Fibroblast of the aortic adventitia (primary cell): ENCODE results near the gene ZBTB20. TPM values are rescaled to one million over a fixed set of nuclear protein-coding genes. Genes with fewer than 3 reads are reported as not detected.

Experiments used
- DNase-seq: peaks from one replicate; pipeline ENCODE4 v3.0.0-alpha.2; 2010; ENCODE audit warnings: low read depth
- H3K4me3 ChIP-seq: 2 replicates; pipeline ENCODE4 v1.5.1; 2011; ENCODE audit warnings: low read depth, mild to moderate bottlenecking, control low read depth, low read length, moderate library complexity
- total RNA-seq: library from RNA; depleted of rRNA; stranded (reverse); fragments of >200 nt; gene quantifications from 2 replicates; pipeline ENCODE4 v1.2.3, GENCODE V29; 2012; ENCODE audit warnings: low replicate concordance
- TF ChIP-seq, protein P1 (sequence below): IDR thresholded peaks from 2 replicates; pipeline ENCODE4 v1.5.1; 2011; ENCODE audit warnings: mild to moderate bottlenecking, low read length, control low read depth, inconsistent platforms; ENCODE audit not compliant: insufficient read depth

Gene ZBTB20
- total RNA-seq, 1 donor: 47.2 TPM

DNA sequence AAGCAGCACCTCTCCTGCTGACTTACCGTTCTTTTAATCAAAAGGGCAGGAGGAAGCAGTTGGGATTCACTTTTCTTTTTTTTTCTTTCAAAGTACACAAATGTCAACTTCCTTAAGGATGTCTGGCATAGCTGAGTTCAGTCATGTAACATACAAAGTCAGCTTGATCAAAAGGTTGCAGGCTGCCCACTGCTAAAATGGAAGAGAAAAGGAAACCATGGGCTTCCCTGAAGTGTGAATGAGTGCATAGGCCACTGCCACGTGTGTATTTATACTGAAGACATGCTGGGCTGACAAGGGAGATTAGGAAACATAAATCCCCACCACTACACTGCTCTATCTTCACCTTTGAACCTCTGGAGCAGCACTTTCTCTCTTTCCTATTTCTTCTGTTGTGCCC lies 540.8 kb downstream of the ZBTB20 start:
- TF ChIP-seq, protein P1, sequence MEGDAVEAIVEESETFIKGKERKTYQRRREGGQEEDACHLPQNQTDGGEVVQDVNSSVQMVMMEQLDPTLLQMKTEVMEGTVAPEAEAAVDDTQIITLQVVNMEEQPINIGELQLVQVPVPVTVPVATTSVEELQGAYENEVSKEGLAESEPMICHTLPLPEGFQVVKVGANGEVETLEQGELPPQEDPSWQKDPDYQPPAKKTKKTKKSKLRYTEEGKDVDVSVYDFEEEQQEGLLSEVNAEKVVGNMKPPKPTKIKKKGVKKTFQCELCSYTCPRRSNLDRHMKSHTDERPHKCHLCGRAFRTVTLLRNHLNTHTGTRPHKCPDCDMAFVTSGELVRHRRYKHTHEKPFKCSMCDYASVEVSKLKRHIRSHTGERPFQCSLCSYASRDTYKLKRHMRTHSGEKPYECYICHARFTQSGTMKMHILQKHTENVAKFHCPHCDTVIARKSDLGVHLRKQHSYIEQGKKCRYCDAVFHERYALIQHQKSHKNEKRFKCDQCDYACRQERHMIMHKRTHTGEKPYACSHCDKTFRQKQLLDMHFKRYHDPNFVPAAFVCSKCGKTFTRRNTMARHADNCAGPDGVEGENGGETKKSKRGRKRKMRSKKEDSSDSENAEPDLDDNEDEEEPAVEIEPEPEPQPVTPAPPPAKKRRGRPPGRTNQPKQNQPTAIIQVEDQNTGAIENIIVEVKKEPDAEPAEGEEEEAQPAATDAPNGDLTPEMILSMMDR: no peak
- H3K4me3 ChIP-seq: no peak overlapping the region
- DNase-seq: no peak

DNA sequence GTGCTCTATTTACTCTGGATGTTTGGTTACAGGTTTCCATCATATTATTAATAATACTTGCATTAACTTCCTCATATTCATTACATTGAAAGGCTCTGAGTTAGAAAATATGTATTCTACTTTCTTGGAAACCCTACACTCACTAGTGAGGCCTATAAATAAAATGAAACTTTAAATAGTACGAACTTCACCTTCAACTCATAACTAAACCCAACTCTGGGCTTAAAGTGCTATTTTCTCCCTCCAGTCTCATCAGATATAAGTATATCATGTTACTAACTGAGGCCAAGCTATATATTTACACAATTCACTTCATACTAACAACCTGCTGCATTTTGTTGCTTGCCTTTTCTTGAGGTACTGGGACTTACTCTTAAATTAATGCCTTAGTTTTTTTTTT lies 546.5 kb downstream of the ZBTB20 start:
- DNase-seq: no peak
- TF ChIP-seq, protein P1: no peak
- H3K4me3 ChIP-seq: no peak overlapping the region

DNA sequence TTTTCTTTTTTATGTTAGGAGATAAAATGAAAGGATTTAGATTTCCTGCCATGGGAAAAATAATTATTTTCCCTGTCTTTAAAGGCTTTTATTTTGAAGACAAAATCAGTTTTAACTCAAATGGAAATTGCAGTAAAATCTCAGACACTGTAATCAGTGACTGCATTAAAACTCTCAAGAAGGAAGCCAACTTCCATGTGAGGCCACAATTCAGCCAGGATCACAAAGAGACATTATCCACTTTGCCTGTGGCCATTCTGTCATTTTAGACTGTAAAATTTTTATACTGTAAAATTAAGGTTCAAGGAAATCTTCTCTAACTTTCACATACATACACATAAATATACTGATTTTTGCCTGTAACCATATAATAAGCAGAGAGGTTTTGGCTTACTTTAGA lies 549.2 kb downstream of the ZBTB20 start:
- TF ChIP-seq, protein P1: no peak
- H3K4me3 ChIP-seq: no peak overlapping the region
- DNase-seq: no peak

DNA sequence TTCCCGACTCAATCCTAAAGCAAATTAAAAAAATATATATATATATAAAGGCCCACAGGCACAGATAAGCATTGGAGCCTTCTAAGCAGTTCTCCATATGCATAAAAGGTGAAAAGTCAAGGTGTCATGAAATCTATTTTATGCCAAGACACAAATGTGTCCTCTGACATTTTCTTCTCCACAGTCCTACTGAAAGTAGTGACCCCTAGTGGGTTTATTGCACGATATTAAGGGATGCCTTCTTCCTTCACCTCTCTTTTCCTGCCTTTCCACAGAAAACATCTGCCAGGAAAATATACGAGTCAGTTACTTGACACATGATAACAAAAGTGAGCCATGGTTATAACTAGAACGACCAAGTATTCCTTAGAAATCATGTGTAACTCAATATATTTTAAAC lies 550.1 kb downstream of the ZBTB20 start:
- no peak overlapping the region for H3K4me3 ChIP-seq
- DNase-seq: no peak
- TF ChIP-seq, protein P1: peak; percentile 6

DNA sequence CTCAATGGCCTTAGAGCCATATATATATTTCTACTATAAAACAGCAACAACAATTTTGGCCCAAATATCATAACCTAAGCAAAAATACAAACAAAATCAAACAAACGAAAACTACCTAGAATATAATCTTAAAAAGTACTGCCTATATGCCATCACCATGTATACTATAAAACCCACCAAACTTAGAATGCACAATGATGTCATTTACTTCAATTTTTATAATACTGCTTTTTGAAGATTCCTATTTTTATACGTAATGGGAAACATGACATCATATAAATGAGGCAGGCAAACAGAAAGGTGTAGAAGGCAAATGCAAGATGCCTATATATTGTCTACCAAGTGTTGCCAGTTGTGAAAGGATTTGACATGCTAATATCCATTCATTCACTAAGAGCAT lies 550.9 kb downstream of the ZBTB20 start:
- no peak overlapping the region for H3K4me3 ChIP-seq
- no peak for DNase-seq
- TF ChIP-seq, protein P1: no peak

DNA sequence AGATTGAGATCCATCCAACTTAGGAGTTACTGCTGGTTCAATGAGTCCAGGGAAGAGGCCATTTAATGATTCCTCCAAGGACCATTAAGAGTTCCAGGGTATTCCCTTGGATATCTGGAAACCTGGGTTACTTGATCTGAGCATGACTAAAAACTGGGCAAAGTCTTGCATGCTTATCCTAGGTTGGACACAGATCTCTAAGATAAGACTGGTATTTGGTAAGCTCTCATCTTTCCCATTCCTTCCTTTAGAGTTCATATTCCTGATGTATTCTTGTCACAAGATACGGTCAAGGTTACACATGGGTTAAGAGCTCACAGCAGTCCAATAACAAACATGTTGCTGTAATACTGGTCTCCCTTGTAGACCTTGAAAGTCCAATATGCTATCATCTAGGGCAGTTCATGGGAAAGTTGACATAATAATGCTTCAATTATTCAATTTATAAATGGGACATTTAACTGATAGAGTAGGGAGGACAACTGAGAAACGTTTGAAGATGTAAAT lies 551.5 kb downstream of the ZBTB20 start:
- peak; percentile 26 for DNase-seq
- TF ChIP-seq, protein P1: no peak

More for the DNA sequence above, 551.5 kb downstream of the ZBTB20 start:
- no peak overlapping the region for H3K4me3 ChIP-seq
